HG02981 (cell line): ENCODE data around the gene TRIL.

Experiments used
- ATAC-seq: cut with Tn5 transposase; IDR thresholded peaks from one replicate; pipeline ENCODE4 v1.9.1; 2021; ENCODE audit warnings: mild to moderate bottlenecking, moderate library complexity; ENCODE audit not compliant: unreplicated experiment

TRIL gene, protein sequence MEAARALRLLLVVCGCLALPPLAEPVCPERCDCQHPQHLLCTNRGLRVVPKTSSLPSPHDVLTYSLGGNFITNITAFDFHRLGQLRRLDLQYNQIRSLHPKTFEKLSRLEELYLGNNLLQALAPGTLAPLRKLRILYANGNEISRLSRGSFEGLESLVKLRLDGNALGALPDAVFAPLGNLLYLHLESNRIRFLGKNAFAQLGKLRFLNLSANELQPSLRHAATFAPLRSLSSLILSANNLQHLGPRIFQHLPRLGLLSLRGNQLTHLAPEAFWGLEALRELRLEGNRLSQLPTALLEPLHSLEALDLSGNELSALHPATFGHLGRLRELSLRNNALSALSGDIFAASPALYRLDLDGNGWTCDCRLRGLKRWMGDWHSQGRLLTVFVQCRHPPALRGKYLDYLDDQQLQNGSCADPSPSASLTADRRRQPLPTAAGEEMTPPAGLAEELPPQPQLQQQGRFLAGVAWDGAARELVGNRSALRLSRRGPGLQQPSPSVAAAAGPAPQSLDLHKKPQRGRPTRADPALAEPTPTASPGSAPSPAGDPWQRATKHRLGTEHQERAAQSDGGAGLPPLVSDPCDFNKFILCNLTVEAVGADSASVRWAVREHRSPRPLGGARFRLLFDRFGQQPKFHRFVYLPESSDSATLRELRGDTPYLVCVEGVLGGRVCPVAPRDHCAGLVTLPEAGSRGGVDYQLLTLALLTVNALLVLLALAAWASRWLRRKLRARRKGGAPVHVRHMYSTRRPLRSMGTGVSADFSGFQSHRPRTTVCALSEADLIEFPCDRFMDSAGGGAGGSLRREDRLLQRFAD

DNA sequence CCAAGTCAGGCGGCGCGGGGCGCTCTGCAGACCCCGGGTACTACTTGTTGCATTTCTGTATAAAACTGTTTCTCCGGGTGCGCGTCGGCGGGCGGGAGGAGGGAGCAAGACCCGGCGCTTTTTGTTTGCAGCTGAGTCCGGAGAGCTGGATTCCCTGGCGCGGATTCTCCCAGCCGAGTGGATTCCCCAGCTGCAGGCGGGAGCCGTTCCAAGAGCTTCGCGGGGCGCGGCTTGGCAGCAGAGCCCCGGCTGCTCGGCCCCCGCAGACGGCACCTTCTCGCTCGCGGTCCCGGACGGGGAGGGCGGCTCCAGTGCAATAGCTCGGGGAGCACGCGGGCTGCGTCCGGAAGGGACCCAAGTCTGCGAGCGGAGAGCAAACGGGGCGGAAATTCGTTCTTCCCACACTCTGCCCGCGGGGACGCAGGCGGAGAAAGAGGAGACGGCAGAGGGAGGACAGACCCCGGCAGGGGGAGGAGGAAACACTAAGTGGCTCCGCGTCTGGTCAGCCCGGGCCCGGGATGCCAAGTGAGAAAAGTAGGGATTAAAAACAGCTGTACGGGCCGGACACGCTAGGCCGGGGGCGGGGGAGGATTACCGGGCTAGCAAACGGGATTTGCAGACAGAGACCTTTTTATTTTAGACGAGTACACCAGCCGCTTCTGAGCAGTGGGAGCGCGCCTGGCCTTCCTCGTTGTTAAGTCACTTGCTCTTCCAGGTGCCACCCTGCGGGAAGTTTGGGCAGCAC lies at the start of gene TRIL:
Gene TRIL, minus strand, starts transcription at position 96 of the 745 bp plus-strand sequence. CDS start 284 bp downstream, outside the sequence.
- no peak for ATAC-seq

DNA sequence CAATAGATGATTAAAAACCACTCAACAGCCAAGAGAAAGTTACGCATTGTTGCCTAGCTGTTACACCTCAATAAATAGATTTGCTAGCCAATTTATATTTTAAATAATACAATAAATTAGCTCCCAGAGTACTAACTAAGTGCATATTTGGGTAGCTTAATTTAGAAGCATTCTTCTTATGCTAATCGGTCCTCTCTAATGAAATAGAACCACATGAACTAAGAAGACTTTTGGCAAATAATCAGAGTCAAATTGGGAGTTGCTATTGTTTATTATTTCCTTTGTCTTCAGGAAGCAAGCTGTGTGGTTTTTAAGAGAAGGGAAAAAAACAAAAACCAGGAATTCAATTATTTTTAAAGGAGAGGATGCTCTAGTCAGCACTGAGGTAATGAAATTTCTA lies 49.0 kb upstream of the TRIL start:
- no peak for ATAC-seq

DNA sequence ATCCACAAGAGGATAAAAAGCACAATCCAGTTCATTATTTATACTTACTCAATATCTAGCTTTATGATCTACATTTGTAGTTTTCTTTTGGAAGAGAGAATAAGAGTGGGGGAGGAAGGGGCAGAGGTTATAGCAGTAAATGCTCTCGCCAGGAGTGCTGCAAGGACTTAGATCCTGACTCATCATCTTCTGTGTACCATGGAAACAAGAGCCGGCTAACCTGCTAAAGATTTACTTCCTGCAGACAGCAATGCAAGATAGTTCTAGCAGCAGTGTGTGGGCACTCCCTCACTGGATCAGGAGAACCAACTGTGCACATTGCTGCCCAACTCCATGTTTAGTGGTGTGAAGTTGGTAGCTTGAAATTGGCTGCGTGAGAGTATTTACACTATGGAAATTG lies 47.7 kb upstream of the TRIL start:
- ATAC-seq: no peak

DNA sequence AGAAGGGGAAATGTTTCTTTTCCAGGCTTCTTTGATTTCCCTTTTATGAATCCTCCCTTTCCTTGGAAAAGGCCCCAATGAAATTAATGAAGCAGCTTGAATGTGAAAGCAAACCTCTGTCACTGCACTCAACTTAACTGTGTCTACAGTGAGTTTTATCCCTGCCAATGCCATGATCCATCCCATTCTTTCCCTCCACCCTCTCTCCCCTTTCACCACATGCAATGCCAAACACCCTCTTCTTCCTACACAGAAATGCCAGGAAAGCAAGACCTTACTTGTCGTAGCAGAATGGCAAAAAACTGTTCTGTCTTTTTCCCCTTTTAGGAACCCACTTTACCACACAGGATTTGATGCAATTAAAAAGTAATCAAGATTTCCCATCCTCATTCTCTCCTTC lies 47.3 kb upstream of the TRIL start:
- ATAC-seq: no peak

DNA sequence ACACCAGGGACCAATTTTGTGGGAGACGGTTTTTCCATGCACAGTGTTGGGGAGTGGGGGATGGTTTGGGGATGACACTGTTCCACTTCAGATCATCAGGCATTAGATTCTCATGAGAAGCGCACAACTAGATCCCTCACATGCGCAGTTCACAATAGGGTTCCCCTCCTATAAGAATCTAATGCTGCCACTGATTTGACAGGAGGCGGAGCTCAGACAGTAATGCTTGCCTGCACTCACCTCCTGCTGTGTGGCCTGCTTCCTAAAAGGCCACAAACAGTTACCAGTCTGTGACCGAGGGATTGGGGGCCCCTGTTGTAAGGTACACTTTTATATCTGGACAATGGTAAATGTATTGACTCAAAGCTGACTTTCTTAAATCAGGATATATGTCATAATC lies 45.6 kb upstream of the TRIL start:
- no peak for ATAC-seq

DNA sequence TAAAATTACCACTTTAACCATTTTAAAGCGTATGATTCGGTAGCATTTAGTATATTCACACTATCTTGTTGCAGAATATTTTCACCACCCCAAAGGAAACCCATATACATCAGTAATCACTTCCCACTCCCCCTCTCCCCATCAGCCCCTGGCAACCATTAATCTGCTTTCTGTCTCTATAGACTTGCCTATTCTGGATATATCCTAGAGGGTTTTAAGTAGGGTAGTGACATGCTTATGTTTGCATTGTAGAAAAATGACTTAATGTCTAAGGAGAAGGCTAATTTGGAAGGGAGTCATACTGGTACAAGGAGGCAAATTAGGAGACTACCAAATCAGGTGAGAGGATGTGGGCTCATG lies 42.6 kb upstream of the TRIL start:
- no peak for ATAC-seq

DNA sequence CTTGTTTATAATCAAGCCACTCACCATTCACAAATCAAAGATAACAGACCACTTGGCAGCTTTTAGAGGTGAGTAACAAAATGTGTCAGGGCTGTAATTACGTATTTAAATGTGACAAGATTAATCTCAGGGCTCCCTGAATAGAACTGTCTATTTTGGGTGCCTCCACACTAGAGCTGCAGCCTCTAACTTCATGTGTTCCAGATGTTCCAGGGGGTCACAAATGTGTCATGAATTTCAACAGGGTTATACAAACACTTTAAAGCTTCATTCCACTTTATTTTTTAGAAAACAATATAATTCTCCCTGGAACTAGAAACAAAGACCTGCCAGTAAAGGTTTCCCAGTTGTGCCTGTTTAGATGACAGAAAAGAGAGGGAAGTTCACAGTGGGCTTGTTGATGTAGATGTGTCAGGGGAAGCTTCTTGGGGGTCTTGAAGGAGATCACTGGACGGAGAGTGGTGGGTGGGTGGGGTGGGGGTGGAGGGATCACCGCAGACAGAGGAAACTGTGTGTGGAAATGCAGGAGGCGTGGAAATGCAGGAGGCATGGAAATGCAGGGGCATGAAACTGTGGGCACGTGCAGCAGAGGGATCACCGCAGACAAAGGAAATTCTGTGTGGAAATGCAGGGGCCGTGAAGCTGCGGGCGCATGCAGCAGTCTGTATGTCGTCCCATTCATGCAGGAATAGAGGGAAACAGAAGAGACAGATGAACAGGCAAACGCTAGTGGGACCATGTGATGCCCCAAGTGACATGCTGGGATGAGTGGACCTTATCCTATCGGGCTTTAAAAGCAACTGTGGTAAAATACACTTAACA lies 42.0 kb upstream of the TRIL start:
- no peak for ATAC-seq

DNA sequence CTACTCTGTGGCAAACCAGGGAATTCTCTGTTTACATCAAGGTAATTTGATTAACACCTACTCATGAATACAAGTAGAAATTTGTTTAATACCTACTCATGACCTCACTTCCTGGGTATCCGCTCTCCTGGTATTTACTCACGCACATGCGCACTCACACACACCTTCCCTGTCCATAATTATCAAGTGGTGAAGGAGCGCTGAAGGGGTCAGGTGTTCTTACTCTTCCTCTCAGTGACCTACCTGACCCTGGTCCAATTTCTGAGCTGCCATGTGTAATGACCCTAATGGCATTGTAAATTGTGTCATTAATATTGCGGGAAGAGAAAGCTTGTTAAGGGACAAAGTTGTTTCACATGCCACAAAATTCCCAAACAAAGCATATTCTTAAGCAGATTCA lies 41.3 kb upstream of the TRIL start:
- no peak for ATAC-seq

DNA sequence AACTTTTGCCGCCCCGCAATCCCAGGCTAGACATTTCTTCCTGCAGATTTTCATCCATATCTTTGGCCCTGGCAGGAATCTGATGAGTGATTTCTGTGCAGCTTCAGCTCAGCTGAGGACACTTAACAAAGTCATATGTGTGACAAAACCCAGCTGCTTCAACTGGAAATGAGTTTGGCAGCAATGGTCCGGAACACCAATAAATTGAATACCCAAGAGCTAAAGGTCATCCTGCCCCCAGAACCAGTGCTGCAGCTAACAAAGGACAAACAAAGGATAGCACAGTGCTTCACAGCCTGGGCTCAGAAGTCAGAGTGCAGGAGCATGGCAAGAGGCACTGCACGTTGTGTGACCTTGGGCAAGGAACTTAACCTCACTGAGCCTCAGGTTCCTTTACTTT lies 40.0 kb upstream of the TRIL start:
- ATAC-seq: no peak

DNA sequence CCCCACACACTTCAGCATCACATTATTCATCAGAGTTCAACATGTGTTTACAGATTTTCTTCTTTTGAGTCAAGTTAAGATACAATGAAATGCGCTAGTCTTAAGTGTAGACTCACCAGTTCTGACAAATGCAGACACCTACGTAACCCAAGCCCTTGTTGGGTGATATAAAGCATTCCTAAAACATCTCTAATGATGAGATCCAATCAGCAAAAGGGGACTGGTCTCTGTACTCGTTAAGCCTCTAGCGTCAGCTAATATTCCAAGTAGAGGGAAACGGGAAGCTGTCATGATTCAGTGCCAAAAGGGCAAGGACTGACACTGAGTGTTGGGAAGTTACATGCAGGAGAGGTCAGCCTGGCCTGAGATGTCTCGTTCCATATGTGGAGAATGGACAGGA lies 38.7 kb upstream of the TRIL start:
- no peak for ATAC-seq

DNA sequence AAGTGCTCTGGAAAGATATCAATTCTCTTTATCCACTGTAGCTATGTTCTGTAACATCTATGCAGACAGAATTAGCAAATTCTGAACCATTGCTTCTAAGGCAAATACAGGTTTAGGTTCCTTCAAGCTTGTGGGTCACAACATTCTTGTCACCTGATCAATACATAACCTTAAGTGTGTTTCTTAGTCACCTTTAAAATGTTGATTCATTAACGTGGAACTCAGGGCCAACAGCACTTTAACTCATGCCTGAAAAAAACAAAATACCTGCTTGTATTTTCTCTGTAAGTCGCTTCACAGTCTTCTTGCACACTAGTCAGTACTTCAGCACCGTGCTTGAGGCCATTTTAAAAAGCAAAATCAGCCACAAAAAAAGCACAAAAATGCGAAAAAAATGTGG lies 35.2 kb upstream of the TRIL start:
- ATAC-seq: no peak

DNA sequence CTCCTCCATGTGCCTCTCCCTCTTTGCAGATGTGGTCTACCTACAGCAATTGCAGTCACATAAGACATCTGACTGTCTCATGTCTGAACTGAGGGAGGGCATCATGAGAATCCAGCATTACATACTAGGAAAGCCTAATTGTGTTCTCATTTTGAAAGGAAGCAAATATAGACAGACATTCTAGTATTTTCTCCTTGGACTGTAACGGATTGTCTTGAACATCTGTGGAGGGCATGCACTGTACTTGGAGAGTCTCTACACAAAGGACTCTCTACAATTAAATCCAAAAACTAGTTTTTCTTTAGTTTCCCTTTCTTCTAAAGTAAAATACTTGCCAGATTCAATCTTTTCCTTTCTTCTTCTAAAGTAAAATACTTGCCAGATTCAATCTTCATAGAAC lies 34.7 kb upstream of the TRIL start:
- no peak for ATAC-seq

DNA sequence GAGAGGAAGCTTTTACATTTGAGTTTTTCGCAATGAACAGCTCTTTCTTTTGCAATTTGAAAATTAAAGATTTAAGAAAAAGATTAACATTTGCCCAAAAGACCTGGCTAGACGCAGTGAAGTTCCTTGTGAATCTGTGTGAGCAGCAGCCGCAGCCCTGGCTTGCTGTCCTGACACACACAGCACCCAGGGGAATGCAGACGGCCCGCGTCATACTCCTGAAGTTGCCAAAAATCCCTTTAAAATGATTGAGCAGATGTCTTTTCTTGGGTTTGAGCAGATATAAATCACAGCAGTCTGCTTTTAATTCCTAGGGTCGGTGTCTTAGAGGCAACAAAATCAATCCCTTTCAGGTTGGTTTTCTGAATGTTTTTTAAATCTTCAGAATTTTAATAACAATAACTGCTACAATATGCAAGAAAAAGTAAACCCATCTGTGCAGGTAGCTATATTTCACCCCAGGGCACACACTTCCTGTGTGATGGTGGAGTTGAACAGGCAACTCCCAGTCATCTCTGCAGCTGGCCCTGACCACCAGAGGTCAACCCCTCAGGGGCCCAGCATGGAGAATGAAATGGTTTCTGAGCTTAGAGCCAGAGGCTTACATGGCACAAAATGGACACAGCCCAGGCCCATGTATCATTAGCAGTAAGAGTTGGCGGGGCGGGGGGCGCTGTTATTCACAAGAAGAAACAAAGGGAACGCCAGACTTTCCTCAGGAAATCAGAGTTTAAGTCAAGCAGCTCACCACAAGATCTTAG lies 32.2 kb upstream of the TRIL start:
- no peak for ATAC-seq

DNA sequence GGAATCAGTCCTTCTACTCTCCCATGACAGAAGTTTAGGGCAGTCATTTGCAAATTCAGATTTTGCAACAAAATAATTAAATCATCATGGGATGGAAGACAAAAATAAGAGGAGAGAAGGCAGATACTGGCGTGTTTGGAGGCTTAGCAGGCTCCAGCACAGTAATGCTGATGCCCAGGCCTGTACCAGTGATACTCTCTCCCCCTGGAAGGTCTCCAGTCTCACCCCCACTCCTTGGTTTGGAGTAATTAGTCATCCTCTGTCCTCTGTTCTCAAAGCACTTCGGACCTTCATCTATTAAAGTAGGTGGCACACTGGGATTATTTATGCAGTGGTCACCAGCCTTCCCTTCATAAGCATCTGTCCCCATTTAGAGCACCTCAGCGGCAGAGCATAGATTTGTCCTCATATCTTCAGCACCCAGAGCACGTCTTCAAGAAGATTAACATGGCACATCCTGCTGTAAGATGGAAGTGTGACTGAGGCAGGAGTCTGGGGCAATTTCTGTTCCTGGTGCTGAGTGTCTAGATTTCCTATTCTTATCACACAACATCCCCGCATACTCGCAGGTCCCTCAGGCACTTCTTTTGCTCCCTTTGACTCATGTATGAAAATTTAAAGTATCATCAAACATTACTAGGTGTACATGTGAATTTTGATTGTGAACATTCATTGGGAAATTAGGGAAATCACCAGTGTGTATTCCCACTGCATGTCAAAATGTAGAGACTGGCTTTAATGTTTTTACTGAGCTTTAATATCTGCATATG lies 31.3 kb upstream of the TRIL start:
- ATAC-seq: no peak

DNA sequence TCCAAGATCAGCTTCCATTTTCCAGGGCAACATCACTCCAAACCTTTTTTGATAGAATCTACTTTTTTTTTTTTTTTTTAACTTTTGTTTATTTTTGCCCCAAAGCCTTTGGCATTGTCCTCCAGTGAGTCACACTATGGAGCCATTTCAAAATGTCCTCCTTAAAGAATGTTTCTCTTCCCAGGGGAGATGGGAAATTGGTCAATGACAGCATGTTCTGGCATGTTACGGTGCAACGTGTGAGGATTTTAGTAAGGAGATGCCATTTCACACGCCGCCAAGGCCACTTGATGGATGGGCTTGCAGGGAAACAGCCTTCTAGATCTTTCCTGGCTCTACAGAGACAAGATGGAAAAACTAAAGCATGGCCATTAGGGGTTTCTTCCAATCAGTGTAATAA lies 30.7 kb upstream of the TRIL start:
- no peak for ATAC-seq

DNA sequence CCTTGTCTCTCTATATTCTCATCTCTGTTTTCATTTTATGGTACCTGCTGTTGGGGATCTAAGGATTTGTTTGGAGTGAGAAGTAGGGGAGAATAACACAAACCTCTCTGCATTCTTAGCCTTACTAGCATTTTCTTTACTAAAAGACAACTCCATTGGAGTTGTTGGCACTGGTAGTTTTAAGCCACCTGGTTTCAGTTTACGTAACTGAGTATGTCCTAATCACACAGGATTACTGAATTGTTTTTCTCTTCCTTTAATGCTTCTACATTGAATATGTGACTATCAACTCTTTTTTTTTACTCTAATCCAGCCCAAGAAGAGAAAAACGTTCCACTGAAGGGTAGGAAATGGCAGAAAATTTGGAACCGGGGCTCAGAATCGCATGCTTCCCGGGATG lies 30.0 kb upstream of the TRIL start:
- no peak for ATAC-seq

DNA sequence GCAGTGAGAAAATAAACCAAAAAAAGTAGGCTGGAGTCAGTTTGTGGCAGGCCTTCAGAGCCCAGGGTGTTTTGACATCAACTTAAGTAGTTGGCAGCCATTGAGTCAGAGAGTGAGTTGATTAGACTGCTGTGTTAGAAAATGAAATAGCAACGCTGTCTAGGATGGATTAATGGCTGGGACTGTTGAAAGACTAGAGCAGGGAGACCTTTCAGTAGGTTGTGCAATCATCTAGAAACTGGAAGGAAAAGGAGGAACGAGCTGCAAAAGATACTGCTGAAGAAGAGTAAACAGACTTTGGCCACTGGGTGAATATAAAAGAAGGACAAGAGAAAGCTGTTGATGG lies 28.6 kb upstream of the TRIL start:
- no peak for ATAC-seq

DNA sequence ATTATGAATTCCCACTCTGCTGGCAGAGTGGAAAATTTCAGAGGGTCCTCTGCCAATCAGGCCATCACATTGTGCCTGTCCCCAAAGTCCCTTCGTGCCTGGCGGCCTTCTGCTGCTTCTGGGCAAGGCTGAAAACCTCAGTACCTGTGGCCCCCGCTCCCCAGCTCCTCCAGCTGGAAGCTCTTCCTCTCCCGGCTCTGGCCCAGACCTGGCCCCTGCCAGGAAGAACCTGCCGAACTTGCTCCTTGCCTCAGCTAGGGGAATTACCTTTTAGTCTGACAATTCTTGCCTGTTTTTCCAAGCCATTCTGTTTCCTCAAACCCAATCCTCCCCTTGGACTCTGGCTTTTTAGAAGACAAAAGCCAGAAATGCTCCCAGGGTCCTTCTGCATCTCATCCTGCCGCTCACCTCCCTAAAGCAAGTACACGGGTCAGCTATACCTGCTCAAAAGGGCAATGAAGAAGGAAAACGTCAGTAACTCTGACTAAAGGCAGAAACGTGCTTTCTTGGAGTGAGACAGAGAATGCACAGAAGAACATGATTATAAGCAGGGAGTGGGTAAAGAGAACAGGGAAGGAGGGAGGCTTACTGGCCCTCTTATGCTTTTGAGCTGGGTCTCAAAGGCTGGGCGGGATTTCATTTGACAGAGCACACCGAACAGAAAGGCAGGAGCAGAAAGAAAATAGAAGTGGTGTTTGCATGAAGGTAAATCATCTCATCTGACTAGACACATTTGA lies 28.1 kb upstream of the TRIL start:
- ATAC-seq: no peak

DNA sequence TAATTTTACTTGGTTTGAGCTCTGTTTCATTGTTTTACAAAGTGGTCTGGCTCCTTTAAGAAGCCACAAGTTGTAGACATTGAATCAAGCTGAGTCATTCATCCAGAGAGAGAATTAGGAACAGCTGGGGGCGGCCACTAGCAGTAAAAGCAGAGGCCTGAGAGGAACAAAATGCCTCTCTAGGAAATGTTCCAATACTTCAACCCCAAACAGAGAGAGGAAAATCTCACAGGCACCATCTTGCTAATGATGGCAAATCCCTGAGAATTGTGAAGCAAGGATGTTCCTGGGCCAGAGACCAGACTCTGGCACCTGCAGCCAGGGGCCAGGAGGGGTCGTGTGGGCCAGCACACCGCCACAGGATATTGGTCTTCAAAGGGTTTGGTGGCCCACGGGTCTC lies 26.5 kb upstream of the TRIL start:
- ATAC-seq: no peak
